Measurements from ENCODE around the gene SRCIN1. TPM values are rescaled to one million over a fixed set of nuclear protein-coding genes. Genes with fewer than 3 reads are reported as not detected.

The SRCIN1 gene
- polyA plus RNA-seq, 1 donor from 2014 or later: not detected

GRCh38 chr17:38598995-38599394 lies 6.8 kb downstream of the SRCIN1 start:
- Mint-ChIP-seq H3K4me3 (no peak overlapping the region), H3K27ac (no peak overlapping the region), H3K9me3 (peaks cover 0 to 1% (median 0%) of the 10 kb centered on the region in 3 donors), H3K4me1 (peaks cover 0 to 1% (median 0%) of the 10 kb centered on the region in 3 donors), H3K27me3 (peaks cover 47% of the 10 kb centered on the region), H3K36me3 (no peaks in the 10 kb centered on the region)

- H3K27ac Mint-ChIP-seq: no peak overlapping the region
- H3K27me3 Mint-ChIP-seq: peaks cover 49% of the 10 kb centered on the region
- H3K4me1 Mint-ChIP-seq: peaks cover 0 to 1% (median 0%) of the 10 kb centered on the region in 3 donors
- no peaks in the 10 kb centered on the region for H3K36me3 Mint-ChIP-seq
- peaks cover 0 to 1% (median 0%) of the 10 kb centered on the region in 3 donors for H3K9me3 Mint-ChIP-seq
- H3K4me3 Mint-ChIP-seq: peak overlapping the region in 1 of 4 donors; percentile 52
Observed at GRCh38 chr17:38598536-38598935, 7.2 kb downstream of the SRCIN1 start.

- Mint-ChIP-seq H3K4me3 (no peak overlapping the region), H3K27ac (no peak overlapping the region), H3K4me1 (peaks cover 0 to 2% (median 0%) of the 10 kb centered on the region in 3 donors), H3K27me3 (peaks cover 52% of the 10 kb centered on the region), H3K9me3 (peaks cover 0 to 1% (median 0%) of the 10 kb centered on the region in 3 donors), H3K36me3 (no peaks in the 10 kb centered on the region)
Observed at GRCh38 chr17:38597375-38597774, 8.4 kb downstream of the SRCIN1 start.

GRCh38 chr17:38596651-38597050 lies 9.1 kb downstream of the SRCIN1 start:
- Mint-ChIP-seq H3K4me1 (peaks cover 1 to 9% (median 6%) of the 10 kb centered on the region in 3 donors), H3K36me3 (no peaks in the 10 kb centered on the region), H3K27me3 (peaks cover 60% of the 10 kb centered on the region), H3K9me3 (no peaks in the 10 kb centered on the region), H3K4me3 (no peak overlapping the region), H3K27ac (no peak overlapping the region)

DNA sequence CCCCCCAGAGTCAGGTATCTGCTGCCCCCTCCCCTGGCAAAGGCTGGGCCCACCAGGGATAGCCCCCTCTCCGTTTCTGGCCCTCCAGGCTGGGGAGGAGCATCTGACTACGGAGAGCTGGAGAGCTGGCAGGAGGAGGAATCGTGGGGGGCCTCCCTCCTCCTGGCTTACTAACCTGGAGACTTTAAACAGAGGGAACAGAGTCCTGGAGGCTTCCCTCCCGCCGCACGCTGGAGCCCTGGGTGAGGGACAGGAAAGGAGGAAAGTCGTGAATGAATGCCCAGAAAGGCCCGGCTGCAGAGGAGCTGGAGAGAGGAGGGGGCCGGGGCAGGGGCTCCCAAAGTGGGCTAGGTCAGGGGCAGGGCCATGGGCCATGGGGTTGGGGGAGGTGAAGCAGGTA lies 9.9 kb downstream of the SRCIN1 start:
- peaks cover 62% of the 10 kb centered on the region for H3K27me3 Mint-ChIP-seq
- peaks cover 7 to 13% (median 10%) of the 10 kb centered on the region in 3 donors for H3K4me1 Mint-ChIP-seq
- H3K9me3 Mint-ChIP-seq: no peaks in the 10 kb centered on the region
- no peak overlapping the region for H3K4me3 Mint-ChIP-seq
- H3K36me3 Mint-ChIP-seq: no peaks in the 10 kb centered on the region
- H3K27ac Mint-ChIP-seq: no peak overlapping the region

DNA sequence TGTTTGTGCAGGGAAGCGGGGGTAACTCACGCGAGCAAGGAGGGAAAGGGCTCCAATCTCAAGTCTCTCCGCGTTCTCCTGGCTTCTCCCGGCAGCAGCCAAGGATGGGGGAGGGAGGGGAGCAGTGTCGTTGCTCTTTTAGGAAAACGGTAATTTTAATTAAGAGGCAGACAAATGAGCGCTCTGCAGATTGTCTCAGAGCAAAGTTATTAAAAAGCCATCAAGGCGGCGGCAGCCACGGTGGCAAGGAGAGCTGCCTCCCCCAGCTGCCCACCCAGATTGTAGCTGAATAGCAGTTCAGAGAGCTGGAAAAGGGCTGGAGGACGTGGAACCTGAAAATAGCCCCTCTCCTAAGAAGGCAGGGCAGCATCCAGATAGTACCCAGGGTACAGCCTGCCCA lies 11.6 kb downstream of the SRCIN1 start:
- H3K4me1 Mint-ChIP-seq: peaks cover 7 to 13% (median 10%) of the 10 kb centered on the region in 3 donors
- H3K36me3 Mint-ChIP-seq: no peaks in the 10 kb centered on the region
- no peak overlapping the region for H3K4me3 Mint-ChIP-seq
- no peak overlapping the region for H3K27ac Mint-ChIP-seq
- H3K27me3 Mint-ChIP-seq: peaks cover 60% of the 10 kb centered on the region
- H3K9me3 Mint-ChIP-seq: no peaks in the 10 kb centered on the region

GRCh38 chr17:38592487-38592886 lies 13.3 kb downstream of the SRCIN1 start:
- Mint-ChIP-seq H3K27ac (no peak overlapping the region), H3K27me3 (peaks cover 64% of the 10 kb centered on the region), H3K9me3 (no peaks in the 10 kb centered on the region), H3K36me3 (no peaks in the 10 kb centered on the region), H3K4me3 (no peak overlapping the region), H3K4me1 (peaks cover 7 to 15% (median 10%) of the 10 kb centered on the region in 3 donors)

DNA sequence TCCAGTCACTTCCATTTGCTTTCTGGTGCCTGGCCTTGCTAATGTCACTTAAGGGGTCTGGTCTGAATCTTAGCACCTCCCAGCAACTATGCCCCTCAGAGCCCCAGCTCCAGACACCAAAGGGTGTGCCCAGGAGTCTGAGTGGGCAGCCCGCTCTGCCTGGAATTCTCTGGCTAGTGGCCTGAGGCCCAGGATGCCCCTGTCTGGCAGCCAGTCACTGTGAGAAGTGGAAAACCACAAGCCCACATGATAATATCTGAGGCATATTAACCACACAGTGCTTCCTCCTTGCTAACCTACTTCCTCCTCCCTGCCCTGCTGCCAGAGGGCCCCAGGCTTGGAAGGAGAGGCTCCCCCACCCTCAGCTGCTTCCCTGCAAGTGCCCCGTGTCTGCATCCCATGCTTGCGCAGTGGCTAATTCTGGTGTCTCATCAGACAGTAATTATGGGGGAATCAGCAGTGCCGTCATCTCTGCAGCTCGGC lies 14.0 kb downstream of the SRCIN1 start:
- peaks cover 7 to 15% (median 10%) of the 10 kb centered on the region in 3 donors for H3K4me1 Mint-ChIP-seq
- H3K27ac Mint-ChIP-seq: no peak overlapping the region
- H3K9me3 Mint-ChIP-seq: no peaks in the 10 kb centered on the region
- H3K27me3 Mint-ChIP-seq: peaks cover 63% of the 10 kb centered on the region
- H3K4me3 Mint-ChIP-seq: peak overlapping the region in 1 of 4 donors; percentile 55
- H3K36me3 Mint-ChIP-seq: no peaks in the 10 kb centered on the region

DNA sequence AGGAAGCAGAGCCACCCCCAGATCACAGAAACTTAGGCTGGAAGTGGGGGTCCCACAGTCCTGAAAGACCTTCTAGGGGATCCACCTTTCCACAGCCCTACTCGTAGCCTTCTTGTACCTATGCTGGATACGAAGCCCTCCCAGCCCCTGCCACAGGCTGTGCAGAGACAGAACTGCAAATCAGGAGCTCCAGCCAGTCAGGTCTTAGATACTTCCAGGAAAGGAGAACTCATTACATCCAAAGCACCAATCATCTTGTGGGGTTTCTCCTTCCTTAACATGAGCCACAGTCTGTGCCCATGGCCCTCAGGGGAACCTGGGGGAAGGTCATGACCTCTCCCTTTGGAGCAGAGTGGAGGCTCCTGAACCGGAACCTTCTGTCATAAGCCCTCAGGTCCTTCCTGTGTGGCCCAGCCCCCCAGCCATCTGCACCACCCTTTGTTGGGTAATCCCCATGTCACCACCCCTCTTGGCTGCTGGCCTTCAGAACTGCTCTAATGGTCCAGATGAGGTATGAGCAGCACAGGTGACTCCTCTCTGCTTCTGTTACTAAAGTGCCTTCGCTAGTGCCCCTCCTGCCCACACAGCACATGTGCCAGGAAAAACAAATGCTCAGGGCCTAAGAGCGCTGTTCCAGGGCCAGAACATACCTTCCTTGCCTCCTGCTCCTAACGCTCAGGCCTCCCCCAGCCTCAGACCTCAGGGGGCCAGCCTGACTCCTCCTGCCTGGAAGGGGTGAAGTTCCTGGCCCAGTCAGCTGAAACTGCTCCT lies 14.6 kb downstream of the SRCIN1 start:
- Mint-ChIP-seq H3K4me3 (no peak overlapping the region), H3K27ac (no peak overlapping the region), H3K36me3 (no peaks in the 10 kb centered on the region), H3K4me1 (peaks cover 7 to 15% (median 10%) of the 10 kb centered on the region in 3 donors), H3K27me3 (peaks cover 62% of the 10 kb centered on the region), H3K9me3 (peaks cover 0 to 2% (median 0%) of the 10 kb centered on the region in 3 donors)

GRCh38 chr17:38589462-38590114 lies 16.2 kb downstream of the SRCIN1 start:
- Mint-ChIP-seq H3K27ac (no peak overlapping the region), H3K4me1 (peaks cover 7 to 16% (median 10%) of the 10 kb centered on the region in 3 donors), H3K4me3 (no peak overlapping the region), H3K27me3 (peaks cover 57% of the 10 kb centered on the region), H3K36me3 (no peaks in the 10 kb centered on the region), H3K9me3 (peaks cover 0 to 2% (median 0%) of the 10 kb centered on the region in 3 donors)

GRCh38 chr17:38588788-38589174 lies 17.0 kb downstream of the SRCIN1 start:
- Mint-ChIP-seq H3K27ac (no peak overlapping the region), H3K9me3 (peaks cover 0 to 2% (median 0%) of the 10 kb centered on the region in 3 donors), H3K4me3 (no peak overlapping the region), H3K36me3 (no peaks in the 10 kb centered on the region), H3K27me3 (peaks cover 58% of the 10 kb centered on the region), H3K4me1 (peaks cover 7 to 21% (median 13%) of the 10 kb centered on the region in 3 donors)

DNA sequence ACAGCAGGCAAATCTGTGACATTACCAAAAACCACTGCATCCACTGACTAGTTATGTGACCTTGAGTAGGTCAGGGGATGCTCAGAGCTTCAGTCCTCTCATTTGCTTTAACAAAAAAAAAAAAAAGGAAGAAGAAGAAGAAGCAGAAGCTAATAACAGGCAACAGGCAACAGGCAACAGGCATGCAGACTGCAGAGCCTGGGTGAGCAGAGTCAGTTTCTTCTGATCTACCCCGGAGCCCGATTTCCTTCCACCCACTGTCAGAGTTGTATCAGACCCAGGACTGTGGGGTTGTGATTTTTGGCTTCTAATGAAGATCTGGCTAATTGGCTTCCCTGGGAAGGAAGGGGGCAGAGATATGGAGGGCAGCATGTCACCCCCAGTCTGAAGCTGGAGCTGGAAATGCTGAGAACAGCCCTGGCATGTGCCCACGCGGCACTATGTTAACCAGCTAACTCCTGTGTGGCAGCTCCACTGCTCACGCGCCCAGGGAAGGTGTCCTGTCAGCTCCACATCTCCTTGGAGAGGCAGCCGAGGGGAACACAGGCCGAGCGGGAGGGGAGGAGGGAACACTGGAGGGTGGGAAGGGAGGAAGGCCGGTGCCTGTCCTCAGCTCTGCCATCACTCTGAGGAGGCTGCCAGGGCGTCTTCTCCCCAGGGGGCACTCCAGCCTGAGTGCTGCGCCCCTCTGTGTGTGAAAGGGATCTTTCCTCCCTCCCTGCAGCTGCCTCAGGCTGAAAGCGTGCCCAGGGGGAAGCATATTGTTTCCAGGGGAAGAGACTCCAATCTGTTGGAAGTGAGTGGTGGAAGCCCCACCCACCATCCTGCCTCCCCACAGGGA lies 17.6 kb downstream of the SRCIN1 start:
- Mint-ChIP-seq H3K27ac (no peak overlapping the region), H3K4me1 (peaks cover 7 to 21% (median 13%) of the 10 kb centered on the region in 3 donors), H3K27me3 (peaks cover 51% of the 10 kb centered on the region), H3K9me3 (peaks cover 0 to 2% (median 0%) of the 10 kb centered on the region in 3 donors), H3K36me3 (no peaks in the 10 kb centered on the region), H3K4me3 (no peak overlapping the region)

DNA sequence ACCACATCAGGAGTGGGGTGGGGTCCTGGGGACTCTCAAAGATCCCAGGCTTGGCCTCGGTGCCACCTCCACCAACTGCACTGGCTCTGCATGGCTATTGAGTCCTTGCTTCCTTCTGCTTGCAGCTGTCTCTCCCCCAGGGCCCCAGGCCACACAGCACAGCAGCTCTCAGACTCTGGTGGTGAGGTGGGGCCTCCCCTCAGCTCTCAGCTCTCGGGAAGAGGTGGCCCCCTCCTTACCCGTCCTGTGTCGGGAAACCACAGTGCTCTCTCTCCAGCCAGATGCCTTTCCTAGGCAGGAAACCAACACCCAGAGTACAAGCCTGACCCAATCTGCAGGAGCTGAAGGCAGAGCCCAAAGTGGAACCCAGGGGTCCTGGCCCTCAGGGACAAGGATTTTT lies 18.5 kb downstream of the SRCIN1 start:
- Mint-ChIP-seq H3K36me3 (no peaks in the 10 kb centered on the region), H3K27ac (no peak overlapping the region)

GRCh38 chr17:38586788-38587187 lies 19.0 kb downstream of the SRCIN1 start:
- no peak overlapping the region for H3K27ac Mint-ChIP-seq
- H3K9me3 Mint-ChIP-seq: peaks cover 0 to 2% (median 0%) of the 10 kb centered on the region in 3 donors
- H3K27me3 Mint-ChIP-seq: peaks cover 42% of the 10 kb centered on the region
- H3K4me3 Mint-ChIP-seq: peak overlapping the region in 1 of 4 donors; percentile 65
- H3K4me1 Mint-ChIP-seq: peaks cover 7 to 14% (median 9%) of the 10 kb centered on the region in 3 donors
- H3K36me3 Mint-ChIP-seq: no peaks in the 10 kb centered on the region

More for the DNA sequence above, 18.5 kb downstream of the SRCIN1 start:
- H3K4me3 Mint-ChIP-seq: no peak overlapping the region
- H3K9me3 Mint-ChIP-seq: peaks cover 0 to 2% (median 0%) of the 10 kb centered on the region in 3 donors
- peaks cover 43% of the 10 kb centered on the region for H3K27me3 Mint-ChIP-seq
- peaks cover 7 to 18% (median 13%) of the 10 kb centered on the region in 3 donors for H3K4me1 Mint-ChIP-seq

All from IgD-negative memory B cell (primary cell).